GM19193 (cell line): ENCODE results near the gene ADD3.

Source experiments
- POLR2A ChIP-seq: IDR thresholded peaks from 4 replicates; pipeline ENCODE4 v1.6.1; 2011; ENCODE audit not compliant: insufficient read depth, insufficient read length; ENCODE audit errors: extremely low read depth

The ADD3 gene

DNA sequence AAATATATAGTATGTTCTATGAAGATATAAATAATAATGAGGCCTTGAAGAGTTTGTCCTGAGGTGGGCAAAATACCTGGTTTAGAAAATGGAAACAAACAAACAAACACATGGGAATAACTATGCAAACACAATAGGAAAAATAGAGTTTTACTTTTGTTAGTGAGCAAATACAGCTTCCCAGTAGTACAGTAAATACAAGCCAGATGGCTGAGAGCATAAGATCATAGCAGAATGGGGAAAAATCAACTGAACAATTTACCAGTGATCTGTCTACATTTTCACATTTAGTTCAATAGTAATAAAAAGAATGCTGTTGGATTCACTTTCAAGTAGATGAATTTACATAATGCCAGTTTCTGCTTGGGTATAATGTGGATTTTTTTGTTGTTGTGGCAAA is 45.1 kb downstream of the ADD3 start:
- no peak for TF ChIP-seq POLR2A

DNA sequence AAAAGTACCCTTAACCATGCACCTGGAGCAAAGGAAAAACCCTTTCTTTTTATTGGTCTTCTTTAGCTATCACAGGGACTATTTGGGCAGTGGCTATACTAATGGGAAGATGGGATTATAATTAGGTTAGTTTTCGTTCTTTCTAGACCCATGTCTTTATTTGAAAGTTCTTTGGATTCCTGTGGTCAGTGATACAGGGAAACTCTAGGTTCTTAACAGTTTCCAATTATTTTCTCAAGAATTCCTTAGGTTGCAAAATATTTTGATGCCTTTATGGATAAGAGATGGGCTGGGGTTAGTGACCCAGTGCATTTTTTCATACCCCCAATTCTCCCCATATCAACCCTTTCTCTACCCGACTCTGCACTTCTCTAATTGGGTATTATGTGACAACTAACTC is 49.0 kb downstream of the ADD3 start:
- no peak for TF ChIP-seq POLR2A

GRCh38 chr10:110057456-110057855 is 49.7 kb downstream of the ADD3 start:
- TF ChIP-seq POLR2A, result no peak

GRCh38 chr10:110058212-110058611 is 50.4 kb downstream of the ADD3 start:
- no peak for TF ChIP-seq POLR2A

DNA sequence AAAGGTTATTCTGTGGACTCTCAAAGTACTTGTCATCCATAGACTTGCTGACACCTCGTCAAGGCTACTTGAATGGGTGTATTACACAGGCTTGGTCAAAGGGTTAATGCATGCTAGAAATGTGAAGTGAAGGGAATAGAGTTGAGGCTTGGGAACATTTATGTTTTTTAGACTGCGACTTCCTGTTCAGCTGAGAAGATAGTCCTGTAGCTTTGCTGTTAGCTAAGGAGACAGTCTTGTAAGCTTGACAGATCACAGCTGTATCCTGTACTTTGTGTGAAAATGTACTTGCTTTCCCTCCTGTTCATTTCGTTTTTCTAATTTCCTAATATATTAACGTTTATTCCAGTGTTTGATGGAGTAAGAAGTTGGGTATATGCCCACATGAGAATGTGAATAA is 52.1 kb downstream of the ADD3 start:
- TF ChIP-seq POLR2A, result no peak

DNA sequence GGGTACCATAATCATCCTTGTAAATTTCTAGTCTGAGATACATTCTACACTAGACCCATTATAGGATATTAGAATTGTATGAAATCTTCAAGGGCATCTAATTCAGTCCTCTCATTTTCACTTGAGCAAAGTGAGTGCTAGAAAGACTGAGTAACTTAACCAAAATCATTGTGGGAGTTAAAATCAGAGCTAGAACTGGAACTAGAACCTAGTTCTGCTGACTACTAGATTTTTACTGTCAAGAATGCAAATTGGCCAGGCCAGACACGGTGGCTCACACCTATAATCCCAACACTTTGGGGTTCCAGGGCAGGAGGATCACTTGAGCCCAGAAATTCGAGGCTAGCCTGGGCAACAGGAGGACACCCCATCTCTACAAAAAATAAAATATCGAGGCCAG is 53.9 kb downstream of the ADD3 start:
- TF ChIP-seq POLR2A, result no peak

GRCh38 chr10:110065269-110065668 is 57.5 kb downstream of the ADD3 start:
- no peak for TF ChIP-seq POLR2A

- TF ChIP-seq POLR2A, result no peak
Measured at GRCh38 chr10:110067960-110068770, 60.4 kb downstream of the ADD3 start.

DNA sequence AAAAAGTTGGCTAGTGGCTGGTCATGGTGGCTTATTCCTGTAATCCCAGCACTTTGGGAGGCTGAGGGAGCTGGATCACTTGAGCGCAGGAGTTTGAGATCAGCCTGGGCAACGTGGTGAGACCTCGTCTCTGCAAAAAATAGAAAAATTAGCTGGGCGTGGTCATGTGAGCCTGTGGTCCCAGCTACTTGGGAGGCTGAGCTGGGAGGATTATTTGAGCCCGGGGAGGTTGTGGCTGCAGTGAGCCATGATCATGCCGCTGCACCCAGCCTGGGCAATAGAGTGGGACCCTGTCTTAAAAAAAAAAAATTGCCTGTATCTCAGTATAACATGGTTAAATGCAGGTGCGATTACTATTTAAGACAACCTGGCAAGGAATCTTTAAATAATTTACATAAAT is 61.0 kb downstream of the ADD3 start:
- TF ChIP-seq POLR2A, result no peak

DNA sequence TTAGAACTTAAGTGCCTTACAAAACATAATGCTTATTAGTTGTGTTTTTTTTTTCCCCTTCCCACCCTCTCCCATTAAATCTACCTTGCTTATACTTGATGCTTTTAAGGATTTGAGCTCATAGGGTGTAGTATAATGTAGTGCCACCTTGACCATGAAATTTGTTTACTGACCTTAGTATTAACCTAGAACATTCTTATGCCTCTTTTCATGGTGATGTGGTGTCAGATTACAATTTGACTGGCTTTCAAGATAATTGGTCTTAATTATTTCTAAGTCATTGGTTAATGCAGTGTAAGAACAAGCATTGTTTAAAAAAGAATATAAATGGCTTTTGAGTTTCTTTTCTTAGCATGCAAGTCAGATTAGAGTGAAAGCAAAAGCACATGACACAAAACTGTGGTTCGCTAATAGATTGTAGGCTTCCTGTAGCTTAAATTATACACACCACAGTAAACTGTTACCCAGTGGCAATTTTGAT is 61.8 kb downstream of the ADD3 start:
- TF ChIP-seq POLR2A, result no peak

- no peak for TF ChIP-seq POLR2A
Measured at GRCh38 chr10:110073896-110074295, 66.1 kb downstream of the ADD3 start.

- no peak for TF ChIP-seq POLR2A
Measured at GRCh38 chr10:110074298-110074697, 66.5 kb downstream of the ADD3 start.

DNA sequence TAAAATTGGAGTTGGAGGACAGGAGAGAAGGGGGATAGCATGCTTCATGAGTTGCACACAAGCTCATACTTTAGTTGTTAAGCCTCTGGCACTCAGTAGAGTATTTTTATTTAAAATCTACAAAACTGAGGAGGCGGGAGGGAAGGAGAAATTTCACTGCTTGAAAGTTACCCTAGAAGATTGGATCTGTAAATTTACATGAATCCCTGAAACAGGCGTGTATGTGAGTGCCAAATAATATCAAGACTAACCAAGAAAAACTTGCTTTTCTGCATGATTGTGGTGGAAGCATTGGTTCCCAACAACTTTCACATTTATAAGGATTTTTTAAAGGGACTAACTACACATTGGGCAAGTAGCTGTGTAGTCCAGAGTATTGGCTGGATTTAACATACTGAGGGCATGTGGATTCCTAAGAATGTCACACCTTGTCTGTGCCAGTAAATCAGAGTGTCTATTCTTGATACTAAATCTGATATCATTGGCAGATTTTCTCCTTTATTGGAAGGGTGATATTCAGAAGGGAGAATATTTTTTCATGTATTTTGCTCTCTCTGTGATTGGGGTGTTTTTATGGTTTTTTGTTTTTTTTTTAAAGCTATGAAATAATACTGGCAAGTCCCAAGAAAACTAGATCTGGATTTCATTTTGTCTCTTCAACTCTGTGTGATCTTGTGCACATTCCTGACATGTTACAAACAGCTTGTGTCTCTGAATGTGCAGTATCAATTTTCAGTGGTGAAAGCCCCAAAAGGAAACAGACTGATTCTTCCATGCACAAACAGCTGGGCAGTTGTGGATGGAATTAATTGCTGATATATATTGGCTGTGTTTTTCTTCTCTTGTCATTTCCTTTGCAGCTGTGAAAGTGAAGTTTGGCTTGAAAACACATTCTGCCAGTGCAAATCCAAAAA is 67.2 kb downstream of the ADD3 start:
- TF ChIP-seq POLR2A, result no peak

DNA sequence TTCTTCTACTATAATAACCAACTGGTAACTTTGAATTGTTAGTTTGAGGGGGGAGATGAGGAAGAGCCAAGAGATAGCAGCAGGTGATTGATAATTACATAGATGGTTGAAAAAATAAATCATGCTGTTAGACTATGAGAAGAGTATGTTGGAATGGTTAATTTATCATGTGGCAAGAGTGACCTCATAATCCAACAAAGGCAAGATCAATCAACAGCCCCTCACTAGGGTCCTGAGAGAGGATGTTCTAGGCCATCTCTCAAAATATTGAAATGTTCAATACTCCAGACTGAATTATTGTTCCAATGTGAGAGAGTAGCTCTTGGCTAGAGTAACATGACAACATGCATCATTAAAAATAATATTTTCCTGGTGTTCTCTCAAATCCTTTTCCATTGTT is 67.9 kb downstream of the ADD3 start:
- no peak for TF ChIP-seq POLR2A

DNA sequence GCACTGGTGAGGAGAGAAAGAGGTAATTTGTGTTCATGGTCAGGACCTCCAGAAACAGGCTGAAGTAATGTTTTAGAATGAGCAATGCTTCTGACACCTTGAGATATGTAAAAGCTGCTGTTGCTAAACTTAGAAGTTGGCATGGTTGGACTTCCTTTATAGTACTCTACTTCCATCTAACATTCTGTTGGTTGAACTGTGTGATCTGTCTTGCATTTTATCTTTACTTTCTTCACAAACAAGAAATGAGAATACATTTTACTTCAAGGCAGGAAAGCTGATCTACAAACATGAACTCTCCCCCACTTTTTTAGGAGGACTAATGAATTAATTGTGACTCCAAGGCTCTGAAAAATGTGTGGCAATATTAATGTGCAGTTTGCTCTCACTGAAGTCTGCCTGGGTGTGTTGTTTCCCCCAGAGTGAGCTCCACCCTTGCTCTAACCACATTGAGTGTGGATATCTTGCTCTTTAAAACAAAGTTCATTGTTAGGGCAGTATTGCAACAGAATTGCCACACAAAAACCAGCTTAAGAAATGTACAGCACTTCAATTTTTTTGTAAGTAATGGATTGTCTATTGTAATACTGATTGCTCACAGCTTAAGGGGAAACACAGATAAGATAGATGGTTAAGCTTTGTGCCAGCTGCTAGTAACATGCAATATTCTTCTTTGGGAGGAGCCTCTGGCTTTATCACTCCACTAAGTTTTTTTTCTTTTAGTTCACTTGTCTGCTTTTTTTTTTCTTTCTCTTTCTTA is 69.0 kb downstream of the ADD3 start:
- TF ChIP-seq POLR2A, result no peak
